T-helper 9 cell (primary cell): ENCODE data around the gene EPB41L3.

Experiments used
- DNase-seq: peaks from one replicate; pipeline ENCODE4 v3.0.0-alpha.2; 2020

Gene EPB41L3

GRCh38 chr18:5449858-5450509 lies 93.8 kb downstream of the EPB41L3 start:
- no peak for DNase-seq

- no peak for DNase-seq
Measured at GRCh38 chr18:5447442-5447841, 96.4 kb downstream of the EPB41L3 start.

- DNase-seq: no peak
Measured at GRCh38 chr18:5444847-5445246, 99.0 kb downstream of the EPB41L3 start.

GRCh38 chr18:5444269-5444668 lies 99.5 kb downstream of the EPB41L3 start:
- no peak for DNase-seq

- no peak for DNase-seq
Measured at GRCh38 chr18:5439986-5440696, 103.7 kb downstream of the EPB41L3 start.

- no peak for DNase-seq
Measured at GRCh38 chr18:5434425-5434824, 109.4 kb downstream of the EPB41L3 start.

GRCh38 chr18:5431836-5432575 lies 111.8 kb downstream of the EPB41L3 start:
- no peak for DNase-seq

- no peak for DNase-seq
Measured at GRCh38 chr18:5430131-5430530, 113.7 kb downstream of the EPB41L3 start.

- DNase-seq: no peak
Measured at GRCh38 chr18:5429681-5430080, 114.1 kb downstream of the EPB41L3 start.

- DNase-seq: no peak
Measured at GRCh38 chr18:5425721-5426120, 118.1 kb downstream of the EPB41L3 start.

GRCh38 chr18:5424903-5425664 lies 118.7 kb downstream of the EPB41L3 start:
- no peak for DNase-seq

GRCh38 chr18:5422626-5423025 lies 121.2 kb downstream of the EPB41L3 start:
- no peak for DNase-seq

GRCh38 chr18:5421981-5422380 lies 121.8 kb downstream of the EPB41L3 start:
- no peak for DNase-seq

GRCh38 chr18:5420906-5421305 lies 122.9 kb downstream of the EPB41L3 start:
- no peak for DNase-seq

- no peak for DNase-seq
Measured at GRCh38 chr18:5419601-5420000, 124.2 kb downstream of the EPB41L3 start.

GRCh38 chr18:5419030-5419429 lies 124.8 kb downstream of the EPB41L3 start:
- no peak for DNase-seq

GRCh38 chr18:5417342-5417741 lies 126.5 kb downstream of the EPB41L3 start:
- no peak for DNase-seq

- no peak for DNase-seq
Measured at GRCh38 chr18:5416112-5416511, 127.7 kb downstream of the EPB41L3 start.

GRCh38 chr18:5415665-5416064 lies 128.1 kb downstream of the EPB41L3 start:
- no peak for DNase-seq

- DNase-seq: no peak
Measured at GRCh38 chr18:5415031-5415430, 128.8 kb downstream of the EPB41L3 start.

GRCh38 chr18:5414546-5414945 lies 129.3 kb downstream of the EPB41L3 start:
- no peak for DNase-seq

- DNase-seq: no peak
Measured at GRCh38 chr18:5413447-5413846, 130.3 kb downstream of the EPB41L3 start.

- no peak for DNase-seq
Measured at GRCh38 chr18:5410582-5410981, 133.2 kb downstream of the EPB41L3 start.
